GM04503 (cell line): ENCODE results near the gene NMNAT2.

ENCODE experiments used
- DNase-seq: peaks from one replicate; pipeline ENCODE4 v3.0.0-alpha.2; 2012; ENCODE audit warnings: low read depth

NMNAT2 gene

GRCh38 chr1:183236158-183236725 is 181.9 kb downstream of the NMNAT2 start:
- DNase-seq = no peak

DNA sequence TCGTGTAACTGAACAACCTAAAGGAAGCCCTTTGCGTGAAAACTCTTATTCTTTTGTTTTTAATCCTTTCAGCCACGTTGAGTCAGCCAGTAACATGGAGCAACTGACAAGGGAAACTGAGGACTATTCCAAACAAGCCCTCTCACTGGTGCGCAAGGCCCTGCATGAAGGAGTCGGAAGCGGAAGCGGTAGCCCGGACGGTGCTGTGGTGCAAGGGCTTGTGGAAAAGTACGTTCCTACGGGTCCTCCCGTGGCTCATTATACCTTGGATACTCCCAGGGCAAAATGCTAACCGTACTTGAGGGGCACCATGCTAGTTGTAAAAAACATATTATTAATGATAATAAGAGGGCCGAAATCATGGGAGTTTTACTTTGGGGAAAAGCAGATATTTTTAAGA is 182.7 kb downstream of the NMNAT2 start:
- no peak for DNase-seq

- peak; percentile 94 for DNase-seq
These were observed 183.3 kb downstream of the NMNAT2 start for GRCh38 chr1:183234660-183235476.

DNA sequence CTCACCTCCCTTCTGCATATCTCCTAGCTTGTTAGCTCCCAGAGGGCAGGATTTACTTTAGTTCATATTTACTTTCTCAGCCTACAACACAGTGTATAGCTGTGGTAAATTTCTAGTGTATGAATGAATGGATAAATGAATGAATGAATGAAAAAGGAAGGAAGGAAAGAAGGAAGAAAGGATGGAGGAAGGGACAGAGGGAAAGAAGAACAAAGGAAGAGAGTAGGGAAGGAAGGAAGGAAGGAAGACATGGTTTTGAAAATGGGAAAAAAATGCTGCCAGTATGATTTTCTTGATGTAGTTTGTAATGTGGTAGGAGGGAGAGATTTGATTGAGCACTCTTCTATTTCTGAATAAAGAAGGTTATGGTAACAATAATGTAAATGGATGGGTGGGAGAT is 185.1 kb downstream of the NMNAT2 start:
- no peak for DNase-seq

- DNase-seq = no peak
These were observed 186.6 kb downstream of the NMNAT2 start for GRCh38 chr1:183231545-183231944.

DNA sequence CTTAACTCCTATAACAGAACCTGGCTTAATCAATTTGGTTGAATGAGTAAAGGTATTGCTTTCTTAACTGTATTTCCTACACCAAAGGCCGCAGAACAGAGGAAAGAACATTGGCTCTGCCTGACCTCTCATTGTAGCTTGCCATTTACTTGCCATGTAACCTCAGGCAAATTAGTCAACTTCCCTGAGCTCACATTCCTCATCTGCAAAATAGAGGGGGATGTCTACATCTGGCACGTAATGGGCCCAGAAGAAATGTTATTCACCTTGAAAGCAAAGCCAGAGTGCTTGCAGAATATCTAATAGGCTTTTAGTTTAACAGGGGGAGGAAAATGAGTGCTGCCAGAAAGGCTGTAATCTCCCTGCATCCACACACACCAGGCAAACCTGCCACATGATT is 187.8 kb downstream of the NMNAT2 start:
- DNase-seq = no peak

DNA sequence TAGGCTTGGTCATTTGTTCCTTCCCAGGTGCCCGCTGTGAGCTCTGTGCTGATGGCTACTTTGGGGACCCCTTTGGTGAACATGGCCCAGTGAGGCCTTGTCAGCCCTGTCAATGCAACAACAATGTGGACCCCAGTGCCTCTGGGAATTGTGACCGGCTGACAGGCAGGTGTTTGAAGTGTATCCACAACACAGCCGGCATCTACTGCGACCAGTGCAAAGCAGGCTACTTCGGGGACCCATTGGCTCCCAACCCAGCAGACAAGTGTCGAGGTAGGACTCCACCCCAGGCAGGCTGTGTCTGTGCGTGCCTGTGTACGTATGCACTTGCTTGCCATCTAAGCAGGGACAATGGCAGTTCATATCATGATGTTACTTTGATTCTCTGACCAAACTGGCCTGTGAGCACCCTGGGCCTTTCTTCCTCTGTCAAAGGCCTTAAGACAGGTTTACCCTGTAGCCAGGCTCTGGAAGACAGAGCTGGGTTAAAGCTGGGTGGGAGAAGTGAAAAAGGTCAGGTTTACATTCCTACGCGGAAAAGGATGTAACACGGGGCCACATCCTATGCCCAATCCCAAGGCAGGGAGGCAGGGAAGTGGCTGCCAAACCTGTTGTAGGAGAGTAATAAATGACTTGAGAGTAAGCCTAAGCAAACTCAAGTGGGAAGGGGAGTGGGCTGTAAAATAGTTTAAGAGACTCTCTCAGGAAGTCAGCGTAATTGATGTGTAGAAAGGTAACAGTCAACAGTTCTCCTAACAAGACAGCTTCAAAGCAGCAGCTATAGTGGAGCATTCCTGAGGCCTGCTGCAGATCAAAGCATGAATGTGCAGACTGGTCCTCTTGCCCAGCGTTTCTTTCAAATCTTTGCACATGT is 189.6 kb downstream of the NMNAT2 start:
- no peak for DNase-seq

GRCh38 chr1:183227422-183228346 is 190.5 kb downstream of the NMNAT2 start:
- DNase-seq = no peak

DNA sequence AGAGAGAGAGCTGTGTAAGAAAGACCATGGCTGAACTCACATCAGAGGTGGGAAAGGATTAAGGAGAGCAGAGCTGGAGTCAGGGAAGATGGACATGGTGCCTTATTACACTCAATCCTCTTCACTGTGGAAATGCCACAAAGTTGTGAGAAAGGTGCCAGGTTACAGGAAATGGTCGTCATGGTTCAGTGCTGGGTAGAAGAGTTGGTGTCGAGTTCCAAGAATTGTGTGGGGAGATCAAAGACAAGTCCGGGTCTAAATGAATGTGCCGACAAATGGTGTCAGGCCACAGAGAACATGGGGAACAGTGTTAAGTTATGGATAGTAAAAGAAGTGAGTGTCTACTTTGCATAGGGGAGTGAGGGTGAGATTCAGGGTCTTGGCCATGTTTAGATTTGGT is 191.2 kb downstream of the NMNAT2 start:
- DNase-seq = no peak

GRCh38 chr1:183226361-183226760 is 191.8 kb downstream of the NMNAT2 start:
- DNase-seq = no peak

GRCh38 chr1:183223467-183223866 is 194.7 kb downstream of the NMNAT2 start:
- DNase-seq = no peak

- no peak for DNase-seq
These were observed 195.3 kb downstream of the NMNAT2 start for GRCh38 chr1:183222909-183223308.

DNA sequence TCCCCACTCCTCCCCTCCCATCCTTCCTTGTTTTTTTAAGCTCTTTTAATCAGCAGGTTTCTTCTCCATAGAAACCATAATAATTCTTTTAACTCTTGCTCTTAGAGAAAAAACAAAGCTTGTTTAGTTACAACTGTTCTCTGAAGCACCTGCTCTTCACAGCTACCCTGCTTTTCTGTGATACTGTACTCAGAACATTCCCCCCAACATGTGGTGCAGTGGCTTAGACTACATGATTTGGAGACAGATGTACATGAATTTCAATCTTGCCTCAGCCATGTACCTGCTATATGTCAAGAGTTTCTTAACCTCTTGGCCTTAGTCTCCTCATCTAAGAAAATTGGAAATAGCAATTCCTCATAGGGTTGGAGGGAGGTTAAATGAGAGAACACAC is 198.6 kb downstream of the NMNAT2 start:
- no peak for DNase-seq

GRCh38 chr1:183218971-183219615 is 199.1 kb downstream of the NMNAT2 start:
- no peak for DNase-seq

- no peak for DNase-seq
These were observed 200.1 kb downstream of the NMNAT2 start for GRCh38 chr1:183218027-183218618.

DNA sequence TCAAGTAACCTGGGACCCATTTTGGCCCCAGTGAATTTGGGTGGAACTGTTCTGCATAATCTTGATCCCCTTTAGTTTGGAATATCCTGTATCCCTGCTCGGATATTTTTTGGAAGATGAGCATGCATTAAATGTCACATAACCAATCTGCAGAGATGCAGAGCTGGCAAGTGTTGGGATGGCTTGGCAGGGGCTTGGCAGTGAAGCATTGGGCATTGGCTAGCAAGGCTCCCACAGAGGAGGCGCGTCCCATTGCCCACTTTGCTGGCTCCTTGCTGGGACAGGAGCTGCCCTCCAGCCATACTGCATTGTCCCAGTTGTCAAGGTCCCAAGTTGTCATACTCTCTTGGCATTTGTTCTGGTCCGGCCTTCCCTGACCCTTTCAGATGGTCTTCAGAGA is 202.2 kb downstream of the NMNAT2 start:
- no peak for DNase-seq

GRCh38 chr1:183215076-183215720 is 203.0 kb downstream of the NMNAT2 start:
- no peak for DNase-seq

DNA sequence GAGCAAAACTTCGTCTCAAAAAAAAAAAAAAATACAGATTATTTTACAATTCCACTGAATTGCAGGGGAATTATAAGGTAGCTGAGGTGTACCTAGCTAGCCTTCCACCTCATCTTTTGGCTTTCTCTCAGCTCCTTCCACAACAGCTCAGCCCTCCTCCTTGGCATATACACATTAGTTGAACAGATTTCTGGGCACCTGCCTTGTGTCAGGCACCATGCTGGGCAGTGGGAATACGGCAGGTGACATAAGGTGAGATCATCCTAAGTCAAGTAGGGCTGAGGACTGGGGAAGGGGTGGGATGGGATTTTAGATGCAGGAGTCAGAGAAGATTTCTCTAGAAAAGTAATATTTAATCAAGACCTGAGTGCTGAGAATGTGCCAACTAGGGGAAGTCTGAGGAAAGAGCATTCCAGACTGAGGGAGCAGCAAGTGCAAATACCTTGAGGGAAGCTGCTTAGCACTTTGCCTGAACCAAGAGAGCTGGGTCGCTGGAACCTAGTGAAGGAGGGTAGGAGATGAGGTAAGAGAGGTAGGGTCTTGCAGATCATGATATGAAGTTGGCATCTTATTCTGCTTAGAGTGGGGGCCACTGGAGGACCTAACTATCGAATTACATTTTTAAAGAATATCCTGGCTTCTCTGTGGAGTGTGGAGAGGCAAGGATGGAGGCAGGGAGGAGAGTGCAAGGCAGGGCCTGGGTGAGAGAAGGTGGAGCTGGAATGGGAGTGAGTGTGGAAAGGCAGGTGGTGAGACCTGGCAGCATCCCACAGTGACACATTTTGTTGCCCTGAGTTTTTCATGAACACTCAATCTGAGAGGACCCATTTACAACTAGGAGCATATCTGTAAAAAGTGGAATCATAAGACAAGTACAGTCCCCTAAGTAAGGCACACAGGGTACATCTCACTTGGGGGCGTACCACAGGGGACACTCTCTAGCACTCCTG is 203.9 kb downstream of the NMNAT2 start:
- DNase-seq = no peak

- no peak for DNase-seq
These were observed 205.3 kb downstream of the NMNAT2 start for GRCh38 chr1:183212870-183213269.
